K562 (cell line): Measurements from ENCODE around the gene MYO16. TPM values are rescaled to one million over a fixed set of nuclear protein-coding genes. Genes with fewer than 3 reads are reported as not detected.

Experiments
- CBFA2T3 ChIP-seq: fragments of 450-650 bp; IDR thresholded peaks from 2 replicates; pipeline ENCODE4 v1.6.1; 2017
- CC2D1A ChIP-seq: fragments of 450-650 bp; IDR thresholded peaks from 2 replicates; pipeline ENCODE4 v1.6.1; 2017; ENCODE audit warnings: mild to moderate bottlenecking
- ELK3 ChIP-seq: fragments of 450-650 bp; formaldehyde crosslinking; IDR thresholded peaks from 2 replicates; pipeline ENCODE4 v1.4.0; 2020; ENCODE audit warnings: mild to moderate bottlenecking
- ESRRB ChIP-seq: fragments of 250-450 bp; sonication (Bioruptor Pico); IDR thresholded peaks from 2 replicates; pipeline ENCODE4 v1.5.0; 2020; ENCODE audit warnings: mild to moderate bottlenecking, moderate library complexity, borderline replicate concordance
- EZH2 ChIP-seq: IDR thresholded peaks from 2 replicates; pipeline ENCODE4 v1.6.1; 2012; ENCODE audit warnings: low read depth, mild to moderate bottlenecking, inconsistent platforms, low read length, borderline replicate concordance
- FOXA3 ChIP-seq, 2 experiments: fragments of 450-650 bp in 1 of 2; sonication (generic) in 1 of 2; formaldehyde crosslinking; IDR thresholded peaks in 1 of 2; conservative IDR thresholded peaks in 1 of 2; 2 replicates each; pipeline versions ENCODE4 v1.4.0 to v1.8.0; 2020 to 2022; ENCODE audit warnings: mild to moderate bottlenecking in 2 of 2, missing genetic modification reagents in 1 of 2
- GATAD2A ChIP-seq: fragments of 450-650 bp; IDR thresholded peaks from 2 replicates; pipeline ENCODE4 v1.6.1; 2017
- HEY1 ChIP-seq: fragments of 250-450 bp; sonication (Bioruptor Pico); IDR thresholded peaks from 2 replicates; pipeline ENCODE4 v1.5.0; 2020; ENCODE audit warnings: mild to moderate bottlenecking, moderate library complexity, borderline replicate concordance
- HOXB6 ChIP-seq: fragments of 250-450 bp; sonication (Bioruptor Pico); IDR thresholded peaks from 2 replicates; pipeline ENCODE4 v1.5.1; 2022; ENCODE audit warnings: mild to moderate bottlenecking, borderline replicate concordance
- LCOR ChIP-seq: sonication (generic); formaldehyde crosslinking; IDR thresholded peaks from 2 replicates; pipeline ENCODE4 v1.8.0; 2022; ENCODE audit warnings: mild to moderate bottlenecking, missing genetic modification reagents
- MCM2 ChIP-seq: fragments of 450-650 bp; IDR thresholded peaks from 2 replicates; pipeline ENCODE4 v1.6.1; 2017; ENCODE audit warnings: low read depth, mild to moderate bottlenecking
- NCOA2 ChIP-seq, 2 experiments: fragments of 450-650 bp; IDR thresholded peaks; 2 replicates each; pipeline ENCODE4 v1.6.1; 2018; ENCODE audit warnings: mild to moderate bottlenecking in 2 of 2, moderate library complexity in 1 of 2; ENCODE audit not compliant: partially characterized antibody in 2 of 2
- NFE2L1 ChIP-seq: fragments of 450-650 bp; IDR thresholded peaks from 2 replicates; pipeline ENCODE4 v1.6.1; 2016; ENCODE audit warnings: missing genetic modification characterization, low read depth, mild to moderate bottlenecking, missing compliant biosample characterization, moderate library complexity, borderline replicate concordance
- NFXL1 ChIP-seq: fragments of 450-650 bp; formaldehyde crosslinking; IDR thresholded peaks from 2 replicates; pipeline ENCODE4 v1.4.0; 2021; ENCODE audit warnings: mild to moderate bottlenecking
- NONO ChIP-seq, 2 experiments: fragments of 200-400 bp in 1 of 2; fragments of 450-650 bp in 1 of 2; formaldehyde crosslinking in 1 of 2; IDR thresholded peaks; 2 replicates each; pipeline ENCODE4 v1.6.1; 2017; ENCODE audit warnings: low read depth in 2 of 2, mild to moderate bottlenecking in 2 of 2, moderate library complexity in 2 of 2, low read length in 1 of 2
- PYGO2 ChIP-seq: fragments of 450-650 bp; IDR thresholded peaks from 2 replicates; pipeline ENCODE4 v1.6.1; 2016; ENCODE audit warnings: mild to moderate bottlenecking, missing genetic modification characterization, moderate library complexity, missing compliant biosample characterization
- RBBP5 ChIP-seq: fragments of 200-600 bp; sonication (generic); IDR thresholded peaks from 2 replicates; pipeline ENCODE4 v1.6.1; 2012; ENCODE audit warnings: borderline replicate concordance, mild to moderate bottlenecking, low read length, control low read depth, inconsistent platforms; ENCODE audit not compliant: insufficient read depth, poor library complexity, severe bottlenecking
- RBM22 ChIP-seq: fragments of 200-400 bp; formaldehyde crosslinking; IDR thresholded peaks from 2 replicates; pipeline ENCODE4 v1.6.1; 2018; ENCODE audit warnings: low read length, low read depth; ENCODE audit not compliant: poor library complexity, severe bottlenecking
- SMARCA4 ChIP-seq: fragments of 450-650 bp; IDR thresholded peaks from 2 replicates; pipeline ENCODE4 v1.6.1; 2016
- SMARCB1 ChIP-seq: IDR thresholded peaks from 2 replicates; pipeline ENCODE4 v1.6.1; 2011; ENCODE audit warnings: improper control_type of control experiment, low read depth; ENCODE audit not compliant: insufficient read length
- SMC3 ChIP-seq: conservative IDR thresholded peaks from 2 replicates; pipeline ENCODE4 v1.6.1; 2011; ENCODE audit warnings: low read depth, low read length, improper control_type of control experiment; ENCODE audit not compliant: insufficient read depth
- ZNF23 ChIP-seq: fragments of 250-450 bp; sonication (Bioruptor Pico); IDR thresholded peaks from 2 replicates; pipeline ENCODE4 v1.4.0; 2020; ENCODE audit warnings: mild to moderate bottlenecking
- ZNF253 ChIP-seq: fragments of 250-450 bp; sonication (Bioruptor Pico); conservative IDR thresholded peaks from 2 replicates; pipeline ENCODE4 v1.6.1; 2021; ENCODE audit warnings: mild to moderate bottlenecking
- ZNF324 ChIP-seq: fragments of 250-450 bp; sonication (Bioruptor Pico); IDR thresholded peaks from 2 replicates; pipeline ENCODE4 v1.4.0; 2020; ENCODE audit warnings: mild to moderate bottlenecking
- ZNF76 ChIP-seq: fragments of 250-450 bp; sonication (Bioruptor Pico); IDR thresholded peaks from 2 replicates; pipeline ENCODE4 v1.4.0; 2020; ENCODE audit warnings: mild to moderate bottlenecking, moderate library complexity, borderline replicate concordance
- polyA plus RNA-seq, 8 experiments: library from polyadenylated mRNA; depleted of rRNA in 4 of 8; stranded (reverse) in 5 of 8; unstranded in 3 of 8; fragments of >200 nt; fragmentation: Nextera tagmentation in 2 of 8; fragmentation: Illumina TruSeq in 1 of 8; extraction: Ambion mirVana in 2 of 8; extraction: Trizol in 1 of 8; gene quantifications; 2 replicates each; pipeline versions ENCODE4 v1.2.1 to v1.2.3, GENCODE V29; 2011 to 2014; ENCODE audit warnings: inconsistent platforms in 1 of 8, missing spikeins in 1 of 8
- total RNA-seq, 7 experiments: library from RNA; depleted of rRNA in 6 of 7; stranded (reverse); fragments of >200 nt in 6 of 7; fragmentation: Illumina TruSeq in 2 of 7; extraction: Trizol in 2 of 7; gene quantifications; 2 replicates each; pipeline versions ENCODE4 v1.2.1 to v1.2.3, GENCODE V29; 2011 to 2021; ENCODE audit warnings: low replicate concordance in 1 of 7
- TF ChIP-seq, protein P1 (sequence below): fragments of 450-650 bp; formaldehyde crosslinking; conservative IDR thresholded peaks from 2 replicates; pipeline ENCODE4 v1.4.0; 2022; ENCODE audit warnings: mild to moderate bottlenecking, missing genetic modification characterization
- TF ChIP-seq, protein P2 (sequence below): fragments of 250-450 bp; sonication (Bioruptor Pico); IDR thresholded peaks from 2 replicates; pipeline ENCODE4 v1.9.0; 2021; ENCODE audit warnings: mild to moderate bottlenecking, inconsistent platforms

The MYO16 gene
- total and polyA plus RNA-seq, 9 of the 15 experiments (the other 6 are each of a cell fraction or from before 2014, with no cell fraction given), result 4.3 to 45.7 (median 12.1) TPM

- TF ChIP-seq, protein P1, sequence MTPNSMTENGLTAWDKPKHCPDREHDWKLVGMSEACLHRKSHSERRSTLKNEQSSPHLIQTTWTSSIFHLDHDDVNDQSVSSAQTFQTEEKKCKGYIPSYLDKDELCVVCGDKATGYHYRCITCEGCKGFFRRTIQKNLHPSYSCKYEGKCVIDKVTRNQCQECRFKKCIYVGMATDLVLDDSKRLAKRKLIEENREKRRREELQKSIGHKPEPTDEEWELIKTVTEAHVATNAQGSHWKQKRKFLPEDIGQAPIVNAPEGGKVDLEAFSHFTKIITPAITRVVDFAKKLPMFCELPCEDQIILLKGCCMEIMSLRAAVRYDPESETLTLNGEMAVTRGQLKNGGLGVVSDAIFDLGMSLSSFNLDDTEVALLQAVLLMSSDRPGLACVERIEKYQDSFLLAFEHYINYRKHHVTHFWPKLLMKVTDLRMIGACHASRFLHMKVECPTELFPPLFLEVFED (CRISPR knock-in tag), result no peak
- TF ChIP-seq HEY1 (CRISPR knock-in tag) (no peak), SMARCA4 (no peak), ZNF324 (CRISPR knock-in tag) (no peak), FOXA3 (CRISPR knock-in tag; conservative IDR thresholded peaks at IDR 0.05 in 1 of 2, IDR thresholded peaks at IDR 0.05 in 1 of 2) (no peak), EZH2 (no peak), RBM22 (no peak), PYGO2 (tag) (no peak), CC2D1A (0 out of 2 replicates have a peak, but pooled peaks have one; percentile 28), ESRRB (CRISPR knock-in tag) (no peak), HOXB6 (no peak), SMARCB1 (no peak), ZNF253 (CRISPR knock-in tag) (no peak), NFE2L1 (tag) (no peak), MCM2 (no peak), LCOR (CRISPR knock-in tag) (no peak), NCOA2 (IDR thresholded peaks at IDR 0.05; ENCODE audit: partially characterized antibody in 2 of 2) (no peak), SMC3 (no peak), RBBP5 (no peak), ELK3 (CRISPR knock-in tag) (no peak), NONO (IDR thresholded peaks at IDR 0.05; ENCODE audit: low read depth in 2 of 2, low read length in 1 of 2) (no peak), ZNF23 (no peak), GATAD2A (no peak), ZNF76 (no peak), CBFA2T3 (peak; percentile 87), NFXL1 (CRISPR knock-in tag) (no peak)
- TF ChIP-seq, protein P2, sequence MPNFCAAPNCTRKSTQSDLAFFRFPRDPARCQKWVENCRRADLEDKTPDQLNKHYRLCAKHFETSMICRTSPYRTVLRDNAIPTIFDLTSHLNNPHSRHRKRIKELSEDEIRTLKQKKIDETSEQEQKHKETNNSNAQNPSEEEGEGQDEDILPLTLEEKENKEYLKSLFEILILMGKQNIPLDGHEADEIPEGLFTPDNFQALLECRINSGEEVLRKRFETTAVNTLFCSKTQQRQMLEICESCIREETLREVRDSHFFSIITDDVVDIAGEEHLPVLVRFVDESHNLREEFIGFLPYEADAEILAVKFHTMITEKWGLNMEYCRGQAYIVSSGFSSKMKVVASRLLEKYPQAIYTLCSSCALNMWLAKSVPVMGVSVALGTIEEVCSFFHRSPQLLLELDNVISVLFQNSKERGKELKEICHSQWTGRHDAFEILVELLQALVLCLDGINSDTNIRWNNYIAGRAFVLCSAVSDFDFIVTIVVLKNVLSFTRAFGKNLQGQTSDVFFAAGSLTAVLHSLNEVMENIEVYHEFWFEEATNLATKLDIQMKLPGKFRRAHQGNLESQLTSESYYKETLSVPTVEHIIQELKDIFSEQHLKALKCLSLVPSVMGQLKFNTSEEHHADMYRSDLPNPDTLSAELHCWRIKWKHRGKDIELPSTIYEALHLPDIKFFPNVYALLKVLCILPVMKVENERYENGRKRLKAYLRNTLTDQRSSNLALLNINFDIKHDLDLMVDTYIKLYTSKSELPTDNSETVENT (CRISPR knock-in tag), result no peak
These were observed 187.0 kb downstream of the MYO16 start (continued) for GRCh38 chr13:108816375-108816774.
